ENCODE data around the gene B3GAT2. TPM values are rescaled to one million over a fixed set of nuclear protein-coding genes. Genes with fewer than 3 reads are reported as not detected.
A peak's percentile ranks its signal among the peaks of the same experiment; 100 is the strongest.

The B3GAT2 gene, protein sequence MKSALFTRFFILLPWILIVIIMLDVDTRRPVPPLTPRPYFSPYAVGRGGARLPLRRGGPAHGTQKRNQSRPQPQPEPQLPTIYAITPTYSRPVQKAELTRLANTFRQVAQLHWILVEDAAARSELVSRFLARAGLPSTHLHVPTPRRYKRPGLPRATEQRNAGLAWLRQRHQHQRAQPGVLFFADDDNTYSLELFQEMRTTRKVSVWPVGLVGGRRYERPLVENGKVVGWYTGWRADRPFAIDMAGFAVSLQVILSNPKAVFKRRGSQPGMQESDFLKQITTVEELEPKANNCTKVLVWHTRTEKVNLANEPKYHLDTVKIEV
- total RNA-seq, result 0.52 TPM

DNA sequence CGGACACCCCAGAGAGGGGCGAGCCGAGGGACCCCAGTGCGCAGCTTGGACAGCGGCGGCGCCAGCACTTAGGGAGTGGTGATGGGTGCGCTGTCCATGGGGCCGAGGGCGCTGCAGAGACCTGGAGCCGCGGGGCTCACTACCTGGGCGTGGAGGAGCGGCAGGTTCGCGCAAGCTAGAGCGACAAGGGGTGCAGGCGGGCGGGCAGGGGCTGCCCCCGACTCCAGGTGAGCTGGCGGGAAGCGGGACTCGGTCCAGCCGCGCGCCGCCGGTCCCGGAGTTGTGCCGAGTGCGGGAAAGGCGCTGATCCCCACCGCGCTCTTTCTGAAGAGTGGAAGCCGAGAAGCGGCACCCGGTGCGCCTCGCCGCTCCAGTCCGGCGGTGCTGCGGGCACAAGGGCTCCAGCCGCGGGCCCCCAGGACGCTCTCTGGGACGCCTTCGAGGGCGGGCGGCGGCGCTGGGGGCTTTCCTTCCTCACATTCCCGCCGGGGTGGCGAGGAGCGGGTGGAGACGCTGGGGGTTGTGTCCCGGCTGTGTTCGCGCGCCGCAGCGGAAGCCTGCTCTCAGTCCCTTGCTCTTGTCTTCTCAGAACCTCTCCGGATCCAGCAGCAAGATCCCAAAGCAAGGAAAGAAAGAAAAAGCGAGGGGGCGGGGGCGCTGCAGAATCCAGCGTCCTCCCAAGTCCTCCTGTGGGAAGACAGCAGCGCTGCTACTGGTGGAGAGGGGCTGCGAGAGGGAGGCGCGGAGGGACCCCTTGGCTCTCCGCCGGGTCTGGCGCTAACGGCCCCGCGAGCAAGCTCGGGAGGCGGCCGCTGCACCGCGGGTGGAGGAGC, at the start of gene B3GAT2:
Gene B3GAT2 (minus strand): TSS at position 610 of the 833 bp plus-strand sequence. CDS start 631 bp downstream, outside the sequence.
- Histone ChIP-seq H3K27me3 (ENCODE audit: control insufficient read depth in 3 of 3, insufficient read depth in 3 of 3, low read length in 3 of 3) (peaks cover 24 to 45% (median 29%) of the 10 kb centered on the region in 3 donors), H3K27ac (ENCODE audit: low read depth, low read length) (no peak within 1 kb of the TSS), H3K4me3 (ENCODE audit: low read length in 3 of 3) (peak within 1 kb of the TSS; percentile 60 to 74 (median 66)), H3K9ac (ENCODE audit: low read depth in 1 of 3, low read length in 3 of 3) (peak within 1 kb of the TSS; percentile 14 to 64 (median 23)), H3K36me3 (ENCODE audit: control insufficient read depth in 3 of 3, insufficient read depth in 3 of 3, low read length in 3 of 3) (no peaks in the 10 kb centered on the region), H3K9me3 (ENCODE audit: control insufficient read depth in 3 of 3, low read length in 3 of 3) (no peaks in the 10 kb centered on the region), H3K4me1 (ENCODE audit: control insufficient read depth in 3 of 3, insufficient read depth in 3 of 3, low read length in 3 of 3) (peaks cover 13 to 20% (median 17%) of the 10 kb centered on the region in 3 donors)

DNA sequence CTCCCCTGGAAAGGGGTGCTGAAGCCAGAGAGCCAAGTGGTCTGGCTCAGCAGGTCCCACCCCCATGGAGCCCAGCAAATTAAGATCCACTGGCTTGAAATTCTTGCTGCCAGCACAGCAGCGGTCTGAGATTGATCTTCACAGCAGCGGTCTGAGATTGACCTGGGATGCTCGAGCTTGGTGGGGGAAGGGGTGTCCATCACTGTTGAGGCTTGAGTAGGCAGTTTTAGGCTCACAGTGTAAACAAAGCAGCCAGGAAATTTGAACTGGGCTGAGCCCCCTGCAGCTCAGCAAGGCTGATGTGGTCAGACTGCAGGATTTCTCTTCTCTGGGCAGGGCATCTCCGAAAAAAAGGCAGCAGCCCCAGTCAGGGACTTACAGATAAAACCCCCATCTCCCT, 41.3 kb upstream of the B3GAT2 start:
- H3K9me3 ChIP-seq (ENCODE audit: control insufficient read depth in 3 of 3, low read length in 3 of 3), result no peaks in the 10 kb centered on the region
- no peak overlapping the region for H3K9ac ChIP-seq (ENCODE audit: low read depth in 1 of 3, low read length in 3 of 3)
- H3K4me1 ChIP-seq (ENCODE audit: control insufficient read depth in 3 of 3, insufficient read depth in 3 of 3, low read length in 3 of 3), result no peaks in the 10 kb centered on the region
- no peak overlapping the region for H3K4me3 ChIP-seq (ENCODE audit: low read length in 3 of 3)
- H3K27me3 ChIP-seq (ENCODE audit: control insufficient read depth in 3 of 3, insufficient read depth in 3 of 3, low read length in 3 of 3), result peaks cover 0 to 3% (median 2%) of the 10 kb centered on the region in 3 donors
- H3K36me3 ChIP-seq (ENCODE audit: control insufficient read depth in 3 of 3, insufficient read depth in 3 of 3, low read length in 3 of 3), result no peaks in the 10 kb centered on the region
- no peak overlapping the region for H3K27ac ChIP-seq (ENCODE audit: low read depth, low read length)

DNA sequence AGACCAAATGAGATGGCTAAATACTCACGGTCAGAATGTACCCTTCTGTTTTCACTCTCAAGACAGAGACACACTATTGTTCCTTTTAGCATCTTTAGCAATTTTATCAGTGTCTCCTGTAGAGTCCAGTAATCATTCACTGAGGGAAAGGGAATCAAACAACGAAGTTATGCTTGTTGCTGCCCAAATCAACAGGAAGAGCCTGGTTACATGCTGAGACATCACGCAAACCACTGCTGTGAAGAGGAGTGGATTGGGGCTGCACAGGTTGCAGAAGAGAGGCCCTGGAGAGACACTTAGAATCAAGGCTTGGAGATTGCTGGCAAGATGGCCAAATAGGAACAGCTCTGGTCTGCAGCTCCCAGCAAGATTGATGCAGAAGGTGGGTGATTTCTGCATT, 40.5 kb upstream of the B3GAT2 start:
- Histone ChIP-seq H3K4me3 (ENCODE audit: low read length in 3 of 3) (no peak overlapping the region), H3K4me1 (ENCODE audit: control insufficient read depth in 3 of 3, insufficient read depth in 3 of 3, low read length in 3 of 3) (no peaks in the 10 kb centered on the region), H3K27ac (ENCODE audit: low read depth, low read length) (no peak overlapping the region), H3K36me3 (ENCODE audit: control insufficient read depth in 3 of 3, insufficient read depth in 3 of 3, low read length in 3 of 3) (no peaks in the 10 kb centered on the region), H3K9ac (ENCODE audit: low read depth in 1 of 3, low read length in 3 of 3) (no peak overlapping the region), H3K9me3 (ENCODE audit: control insufficient read depth in 3 of 3, low read length in 3 of 3) (no peaks in the 10 kb centered on the region), H3K27me3 (ENCODE audit: control insufficient read depth in 3 of 3, insufficient read depth in 3 of 3, low read length in 3 of 3) (peaks cover 0 to 3% (median 2%) of the 10 kb centered on the region in 3 donors)

DNA sequence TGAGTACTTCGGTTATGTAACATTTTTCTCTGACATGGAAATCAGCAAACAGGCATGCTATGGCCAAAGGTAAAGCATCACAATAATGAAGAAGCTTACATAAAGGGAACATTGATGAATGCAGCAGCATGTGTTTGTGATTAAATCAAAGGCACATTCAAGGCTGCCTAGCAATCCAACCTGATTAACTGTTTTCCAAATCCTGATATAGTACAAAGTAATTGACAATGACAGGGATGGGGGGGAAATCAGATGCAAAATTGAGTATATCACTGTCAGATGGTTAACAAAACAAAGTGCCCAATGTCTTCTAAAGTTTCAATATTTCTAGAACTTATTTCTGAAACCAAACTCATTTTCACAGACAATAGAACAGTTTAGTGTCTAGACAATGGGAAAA, 39.2 kb upstream of the B3GAT2 start:
- Histone ChIP-seq H3K27ac (ENCODE audit: low read depth, low read length) (no peak overlapping the region), H3K4me1 (ENCODE audit: control insufficient read depth in 3 of 3, insufficient read depth in 3 of 3, low read length in 3 of 3) (no peaks in the 10 kb centered on the region), H3K36me3 (ENCODE audit: control insufficient read depth in 3 of 3, insufficient read depth in 3 of 3, low read length in 3 of 3) (no peaks in the 10 kb centered on the region), H3K9me3 (ENCODE audit: control insufficient read depth in 3 of 3, low read length in 3 of 3) (no peaks in the 10 kb centered on the region), H3K9ac (ENCODE audit: low read depth in 1 of 3, low read length in 3 of 3) (no peak overlapping the region), H3K27me3 (ENCODE audit: control insufficient read depth in 3 of 3, insufficient read depth in 3 of 3, low read length in 3 of 3) (peaks cover 0 to 3% (median 2%) of the 10 kb centered on the region in 3 donors), H3K4me3 (ENCODE audit: low read length in 3 of 3) (no peak overlapping the region)

DNA sequence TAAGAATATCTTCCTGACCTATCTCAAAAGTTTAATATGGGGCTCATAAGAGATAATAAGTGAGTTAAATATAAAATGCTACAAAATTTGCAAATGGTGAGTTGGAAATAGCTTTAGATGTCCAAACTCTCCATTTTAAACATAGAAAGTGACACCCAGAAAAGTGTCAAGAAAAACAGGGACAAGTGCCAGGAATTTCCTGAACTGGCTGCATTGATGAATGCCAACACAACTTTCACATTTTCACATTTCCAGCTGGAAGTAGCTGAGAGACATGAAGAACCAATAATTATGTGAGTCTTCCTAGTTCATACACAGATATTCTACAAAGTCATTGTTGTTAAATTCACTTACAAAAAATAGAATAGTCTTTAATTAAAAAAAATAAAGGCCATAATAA, 38.6 kb upstream of the B3GAT2 start:
- Histone ChIP-seq H3K4me3 (ENCODE audit: low read length in 3 of 3) (no peak overlapping the region), H3K9me3 (ENCODE audit: control insufficient read depth in 3 of 3, low read length in 3 of 3) (no peaks in the 10 kb centered on the region), H3K4me1 (ENCODE audit: control insufficient read depth in 3 of 3, insufficient read depth in 3 of 3, low read length in 3 of 3) (no peaks in the 10 kb centered on the region), H3K36me3 (ENCODE audit: control insufficient read depth in 3 of 3, insufficient read depth in 3 of 3, low read length in 3 of 3) (no peaks in the 10 kb centered on the region), H3K27me3 (ENCODE audit: control insufficient read depth in 3 of 3, insufficient read depth in 3 of 3, low read length in 3 of 3) (peaks cover 0 to 3% (median 2%) of the 10 kb centered on the region in 3 donors), H3K9ac (ENCODE audit: low read depth in 1 of 3, low read length in 3 of 3) (no peak overlapping the region), H3K27ac (ENCODE audit: low read depth, low read length) (no peak overlapping the region)

DNA sequence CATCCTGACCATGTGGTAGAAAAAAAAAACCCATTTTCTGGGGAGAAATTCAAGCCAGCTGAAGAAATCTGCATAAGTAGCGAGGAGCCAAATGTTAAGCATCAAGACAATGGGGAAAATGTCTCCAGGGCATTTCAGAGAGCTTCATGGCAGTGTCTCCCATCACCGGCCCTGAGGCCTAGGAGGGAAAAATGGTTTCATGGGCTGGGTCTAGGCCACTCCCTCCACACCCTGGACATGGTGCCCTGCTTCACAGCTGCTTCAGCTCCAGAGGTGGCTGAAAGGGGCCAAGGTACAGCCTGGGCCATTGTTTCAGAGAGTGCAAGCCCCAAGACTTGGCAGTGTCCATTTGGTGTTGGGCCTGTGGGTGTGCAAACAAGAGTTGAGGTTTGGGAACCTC, 34.4 kb upstream of the B3GAT2 start:
- Histone ChIP-seq H3K4me3 (ENCODE audit: low read length in 3 of 3) (no peak overlapping the region), H3K4me1 (ENCODE audit: control insufficient read depth in 3 of 3, insufficient read depth in 3 of 3, low read length in 3 of 3) (no peaks in the 10 kb centered on the region), H3K27ac (ENCODE audit: low read depth, low read length) (no peak overlapping the region), H3K9ac (ENCODE audit: low read depth in 1 of 3, low read length in 3 of 3) (no peak overlapping the region), H3K27me3 (ENCODE audit: control insufficient read depth in 3 of 3, insufficient read depth in 3 of 3, low read length in 3 of 3) (no peaks in the 10 kb centered on the region), H3K36me3 (ENCODE audit: control insufficient read depth in 3 of 3, insufficient read depth in 3 of 3, low read length in 3 of 3) (no peaks in the 10 kb centered on the region), H3K9me3 (ENCODE audit: control insufficient read depth in 3 of 3, low read length in 3 of 3) (no peaks in the 10 kb centered on the region)

DNA sequence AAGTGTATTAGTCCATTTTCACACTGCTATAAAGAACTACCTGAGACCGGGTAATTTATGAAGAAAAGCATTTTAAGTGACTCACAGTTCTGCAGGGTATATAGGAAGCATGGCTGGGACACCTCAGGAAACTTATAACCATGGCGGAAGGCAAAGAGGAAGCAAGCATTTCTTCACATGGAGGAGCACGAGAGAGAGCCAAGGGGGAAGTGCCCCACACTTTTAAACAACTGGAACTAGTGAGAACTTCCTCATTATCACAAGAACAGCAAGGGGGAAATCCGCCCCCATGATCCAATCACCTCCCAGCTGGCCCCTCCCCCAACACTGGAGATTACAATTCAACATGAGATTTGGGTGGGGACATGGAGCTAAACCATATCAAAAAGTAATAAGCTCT, 28.3 kb upstream of the B3GAT2 start:
- Histone ChIP-seq H3K9ac (ENCODE audit: low read depth in 1 of 3, low read length in 3 of 3) (no peak overlapping the region), H3K9me3 (ENCODE audit: control insufficient read depth in 3 of 3, low read length in 3 of 3) (no peaks in the 10 kb centered on the region), H3K27me3 (ENCODE audit: control insufficient read depth in 3 of 3, insufficient read depth in 3 of 3, low read length in 3 of 3) (no peaks in the 10 kb centered on the region), H3K4me1 (ENCODE audit: control insufficient read depth in 3 of 3, insufficient read depth in 3 of 3, low read length in 3 of 3) (no peaks in the 10 kb centered on the region), H3K27ac (ENCODE audit: low read depth, low read length) (no peak overlapping the region), H3K36me3 (ENCODE audit: control insufficient read depth in 3 of 3, insufficient read depth in 3 of 3, low read length in 3 of 3) (no peaks in the 10 kb centered on the region), H3K4me3 (ENCODE audit: low read length in 3 of 3) (no peak overlapping the region)

GRCh38 chr6:70982747-70983146, 25.9 kb upstream of the B3GAT2 start:
- no peak overlapping the region for H3K4me3 ChIP-seq (ENCODE audit: low read length in 3 of 3)
- H3K27ac ChIP-seq (ENCODE audit: low read depth, low read length), result no peak overlapping the region
- no peaks in the 10 kb centered on the region for H3K4me1 ChIP-seq (ENCODE audit: control insufficient read depth in 3 of 3, insufficient read depth in 3 of 3, low read length in 3 of 3)
- no peaks in the 10 kb centered on the region for H3K36me3 ChIP-seq (ENCODE audit: control insufficient read depth in 3 of 3, insufficient read depth in 3 of 3, low read length in 3 of 3)
- H3K9ac ChIP-seq (ENCODE audit: low read depth in 1 of 3, low read length in 3 of 3), result no peak overlapping the region
- H3K9me3 ChIP-seq (ENCODE audit: control insufficient read depth in 3 of 3, low read length in 3 of 3), result no peaks in the 10 kb centered on the region
- no peaks in the 10 kb centered on the region for H3K27me3 ChIP-seq (ENCODE audit: control insufficient read depth in 3 of 3, insufficient read depth in 3 of 3, low read length in 3 of 3)

DNA sequence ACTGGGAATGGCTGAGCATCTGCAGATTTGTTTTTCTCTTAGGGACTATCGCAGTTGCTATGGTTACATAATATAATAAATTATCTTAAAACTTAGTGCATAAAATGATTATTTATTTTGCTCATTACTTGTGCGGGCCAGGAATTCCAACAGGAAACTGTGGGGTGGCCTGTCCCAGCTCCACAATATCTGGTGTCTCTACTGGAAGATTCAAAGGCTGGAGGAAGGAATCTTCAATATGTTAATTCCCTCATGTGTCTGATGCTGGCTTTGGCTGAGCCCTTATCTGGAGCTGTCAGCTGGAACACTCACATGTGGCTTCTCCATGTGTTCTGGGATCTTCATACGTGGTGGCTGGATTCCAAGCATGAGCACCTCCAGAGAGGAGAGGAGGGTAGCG, 23.9 kb upstream of the B3GAT2 start:
- H3K4me3 ChIP-seq (ENCODE audit: low read length in 3 of 3), result no peak overlapping the region
- no peak overlapping the region for H3K9ac ChIP-seq (ENCODE audit: low read depth in 1 of 3, low read length in 3 of 3)
- H3K27me3 ChIP-seq (ENCODE audit: control insufficient read depth in 3 of 3, insufficient read depth in 3 of 3, low read length in 3 of 3), result no peaks in the 10 kb centered on the region
- no peaks in the 10 kb centered on the region for H3K9me3 ChIP-seq (ENCODE audit: control insufficient read depth in 3 of 3, low read length in 3 of 3)
- no peak overlapping the region for H3K27ac ChIP-seq (ENCODE audit: low read depth, low read length)
- no peaks in the 10 kb centered on the region for H3K4me1 ChIP-seq (ENCODE audit: control insufficient read depth in 3 of 3, insufficient read depth in 3 of 3, low read length in 3 of 3)
- H3K36me3 ChIP-seq (ENCODE audit: control insufficient read depth in 3 of 3, insufficient read depth in 3 of 3, low read length in 3 of 3), result no peaks in the 10 kb centered on the region

DNA sequence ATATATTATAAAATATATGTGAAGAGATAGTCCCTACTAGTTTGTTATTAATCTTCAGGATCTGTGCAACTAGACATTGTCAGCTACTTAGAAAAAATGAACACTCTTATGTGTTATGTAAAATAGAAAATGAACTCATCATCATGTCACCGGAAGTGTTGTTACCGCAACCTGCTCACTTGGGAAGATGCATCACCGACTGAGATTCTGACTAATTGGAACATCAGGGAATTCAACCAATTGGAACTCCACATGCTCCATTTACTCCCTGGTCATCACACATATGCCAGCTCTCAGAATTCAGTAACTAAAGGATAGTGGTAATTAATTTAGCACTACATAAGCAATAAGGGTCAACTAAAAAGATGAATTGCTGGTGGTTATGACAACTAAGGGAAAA, 16.7 kb upstream of the B3GAT2 start:
- no peaks in the 10 kb centered on the region for H3K36me3 ChIP-seq (ENCODE audit: control insufficient read depth in 3 of 3, insufficient read depth in 3 of 3, low read length in 3 of 3)
- H3K27me3 ChIP-seq (ENCODE audit: control insufficient read depth in 3 of 3, insufficient read depth in 3 of 3, low read length in 3 of 3), result no peaks in the 10 kb centered on the region
- H3K4me1 ChIP-seq (ENCODE audit: control insufficient read depth in 3 of 3, insufficient read depth in 3 of 3, low read length in 3 of 3), result no peaks in the 10 kb centered on the region
- H3K9me3 ChIP-seq (ENCODE audit: control insufficient read depth in 3 of 3, low read length in 3 of 3), result peaks cover 0 to 2% (median 0%) of the 10 kb centered on the region in 3 donors
- no peak overlapping the region for H3K9ac ChIP-seq (ENCODE audit: low read depth in 1 of 3, low read length in 3 of 3)
- H3K27ac ChIP-seq (ENCODE audit: low read depth, low read length), result no peak overlapping the region
- no peak overlapping the region for H3K4me3 ChIP-seq (ENCODE audit: low read length in 3 of 3)
